ENCODE results near the gene ARL6IP6.
A peak's percentile ranks its signal among the peaks of the same experiment; 100 is the strongest.

- TF ChIP-seq CTCF (conservative IDR thresholded peaks at IDR 0.05; ENCODE audit: low read depth in 2 of 2) (peak; percentile 47 to 59), EZH2 (IDR thresholded peaks at IDR 0.05; ENCODE audit: low read depth, unreplicated experiment) (no peak), NANOG (IDR thresholded peaks at IDR 0.05; ENCODE audit: borderline replicate concordance) (no peak), JUNB (IDR thresholded peaks at IDR 0.05; ENCODE audit: unreplicated experiment) (no peak), EZH2phosphoT487 (IDR thresholded peaks at IDR 0.05; ENCODE audit: unreplicated experiment) (no peak), CREB1 (CRISPR knock-in tag; IDR thresholded peaks at IDR 0.05; ENCODE audit: low read depth) (no peak), POLR2AphosphoS5 (IDR thresholded peaks at IDR 0.05; ENCODE audit: low read depth) (no peak), ZNF331 (CRISPR knock-in tag; IDR thresholded peaks at IDR 0.05; ENCODE audit: low read depth) (no peak), STAT1 (IDR thresholded peaks at IDR 0.05; ENCODE audit: unreplicated experiment) (no peak), ZNF114 (CRISPR knock-in tag; IDR thresholded peaks at IDR 0.05) (no peak)
- TF ChIP-seq, protein P1, sequence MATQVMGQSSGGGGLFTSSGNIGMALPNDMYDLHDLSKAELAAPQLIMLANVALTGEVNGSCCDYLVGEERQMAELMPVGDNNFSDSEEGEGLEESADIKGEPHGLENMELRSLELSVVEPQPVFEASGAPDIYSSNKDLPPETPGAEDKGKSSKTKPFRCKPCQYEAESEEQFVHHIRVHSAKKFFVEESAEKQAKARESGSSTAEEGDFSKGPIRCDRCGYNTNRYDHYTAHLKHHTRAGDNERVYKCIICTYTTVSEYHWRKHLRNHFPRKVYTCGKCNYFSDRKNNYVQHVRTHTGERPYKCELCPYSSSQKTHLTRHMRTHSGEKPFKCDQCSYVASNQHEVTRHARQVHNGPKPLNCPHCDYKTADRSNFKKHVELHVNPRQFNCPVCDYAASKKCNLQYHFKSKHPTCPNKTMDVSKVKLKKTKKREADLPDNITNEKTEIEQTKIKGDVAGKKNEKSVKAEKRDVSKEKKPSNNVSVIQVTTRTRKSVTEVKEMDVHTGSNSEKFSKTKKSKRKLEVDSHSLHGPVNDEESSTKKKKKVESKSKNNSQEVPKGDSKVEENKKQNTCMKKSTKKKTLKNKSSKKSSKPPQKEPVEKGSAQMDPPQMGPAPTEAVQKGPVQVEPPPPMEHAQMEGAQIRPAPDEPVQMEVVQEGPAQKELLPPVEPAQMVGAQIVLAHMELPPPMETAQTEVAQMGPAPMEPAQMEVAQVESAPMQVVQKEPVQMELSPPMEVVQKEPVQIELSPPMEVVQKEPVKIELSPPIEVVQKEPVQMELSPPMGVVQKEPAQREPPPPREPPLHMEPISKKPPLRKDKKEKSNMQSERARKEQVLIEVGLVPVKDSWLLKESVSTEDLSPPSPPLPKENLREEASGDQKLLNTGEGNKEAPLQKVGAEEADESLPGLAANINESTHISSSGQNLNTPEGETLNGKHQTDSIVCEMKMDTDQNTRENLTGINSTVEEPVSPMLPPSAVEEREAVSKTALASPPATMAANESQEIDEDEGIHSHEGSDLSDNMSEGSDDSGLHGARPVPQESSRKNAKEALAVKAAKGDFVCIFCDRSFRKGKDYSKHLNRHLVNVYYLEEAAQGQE (IDR thresholded peaks at IDR 0.05; ENCODE audit: unreplicated experiment) = no peak
- TF ChIP-seq, protein P2, sequence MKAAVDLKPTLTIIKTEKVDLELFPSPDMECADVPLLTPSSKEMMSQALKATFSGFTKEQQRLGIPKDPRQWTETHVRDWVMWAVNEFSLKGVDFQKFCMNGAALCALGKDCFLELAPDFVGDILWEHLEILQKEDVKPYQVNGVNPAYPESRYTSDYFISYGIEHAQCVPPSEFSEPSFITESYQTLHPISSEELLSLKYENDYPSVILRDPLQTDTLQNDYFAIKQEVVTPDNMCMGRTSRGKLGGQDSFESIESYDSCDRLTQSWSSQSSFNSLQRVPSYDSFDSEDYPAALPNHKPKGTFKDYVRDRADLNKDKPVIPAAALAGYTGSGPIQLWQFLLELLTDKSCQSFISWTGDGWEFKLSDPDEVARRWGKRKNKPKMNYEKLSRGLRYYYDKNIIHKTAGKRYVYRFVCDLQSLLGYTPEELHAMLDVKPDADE (IDR thresholded peaks at IDR 0.05) = no peak
Observed at GRCh38 chr2:152743002-152743401, 24.6 kb downstream of the ARL6IP6 start.
